T-helper 2 cell treated with Interferon-gamma antibody and Interleukin-4, amounts not matched to agents 5 μg/mL and 100 μg/mL, for 36 hours (primary cell): ENCODE data around the gene UBAP1.
"Not testable (repeated sequence)": the region's sequence is repeated elsewhere in the genome, so short reads cannot be mapped to it uniquely, and the experiment has no call there.

ENCODE experiments used
- DNase-seq: peaks from one replicate; pipeline ENCODE4 v3.0.0; 2021; ENCODE audit warnings: low spot score
- H3K27ac Mint-ChIP-seq: one replicate; pipeline ENCODE4 v1.8.0; 2021; ENCODE audit warnings: mild to moderate bottlenecking, mixed read lengths
- H3K27me3 Mint-ChIP-seq: one replicate; pipeline ENCODE4 v1.8.0; 2021; ENCODE audit warnings: low read depth, mixed read lengths
- H3K36me3 Mint-ChIP-seq: one replicate; pipeline ENCODE4 v1.8.0; 2021; ENCODE audit warnings: low read depth, mixed read lengths
- H3K4me1 Mint-ChIP-seq: one replicate; pipeline ENCODE4 v1.8.0; 2021; ENCODE audit warnings: low read depth, mixed read lengths
- H3K4me3 Mint-ChIP-seq: one replicate; pipeline ENCODE4 v1.8.0; 2022; ENCODE audit warnings: mild to moderate bottlenecking, moderate library complexity, mixed read lengths
- H3K9me3 Mint-ChIP-seq: one replicate; pipeline ENCODE4 v1.8.0; 2021; ENCODE audit warnings: mixed read lengths

Gene UBAP1

GRCh38 chr9:34163434-34163833 is 15.4 kb upstream of the UBAP1 start:
- DNase-seq: no peak
- H3K36me3 Mint-ChIP-seq: no peaks in the 10 kb centered on the region
- H3K4me1 Mint-ChIP-seq: no peaks in the 10 kb centered on the region
- H3K9me3 Mint-ChIP-seq: no peaks in the 10 kb centered on the region
- H3K27ac Mint-ChIP-seq: no peak overlapping the region
- no peaks in the 10 kb centered on the region for H3K27me3 Mint-ChIP-seq
- no peak overlapping the region for H3K4me3 Mint-ChIP-seq

- H3K36me3 Mint-ChIP-seq: no peaks in the 10 kb centered on the region
- no peak for DNase-seq
- H3K9me3 Mint-ChIP-seq: no peaks in the 10 kb centered on the region
- no peak overlapping the region for H3K27ac Mint-ChIP-seq
- no peaks in the 10 kb centered on the region for H3K27me3 Mint-ChIP-seq
- no peak overlapping the region for H3K4me3 Mint-ChIP-seq
- H3K4me1 Mint-ChIP-seq: peaks cover 8% of the 10 kb centered on the region
These were observed 9.7 kb upstream of the UBAP1 start for GRCh38 chr9:34169125-34169524.

- Mint-ChIP-seq H3K4me1 (peaks cover 10% of the 10 kb centered on the region), H3K27me3 (no peaks in the 10 kb centered on the region), H3K27ac (no peak overlapping the region), H3K36me3 (no peaks in the 10 kb centered on the region), H3K9me3 (no peaks in the 10 kb centered on the region), H3K4me3 (no peak overlapping the region)
- DNase-seq: no peak
These were observed 8.4 kb upstream of the UBAP1 start for GRCh38 chr9:34170237-34170991.

DNA sequence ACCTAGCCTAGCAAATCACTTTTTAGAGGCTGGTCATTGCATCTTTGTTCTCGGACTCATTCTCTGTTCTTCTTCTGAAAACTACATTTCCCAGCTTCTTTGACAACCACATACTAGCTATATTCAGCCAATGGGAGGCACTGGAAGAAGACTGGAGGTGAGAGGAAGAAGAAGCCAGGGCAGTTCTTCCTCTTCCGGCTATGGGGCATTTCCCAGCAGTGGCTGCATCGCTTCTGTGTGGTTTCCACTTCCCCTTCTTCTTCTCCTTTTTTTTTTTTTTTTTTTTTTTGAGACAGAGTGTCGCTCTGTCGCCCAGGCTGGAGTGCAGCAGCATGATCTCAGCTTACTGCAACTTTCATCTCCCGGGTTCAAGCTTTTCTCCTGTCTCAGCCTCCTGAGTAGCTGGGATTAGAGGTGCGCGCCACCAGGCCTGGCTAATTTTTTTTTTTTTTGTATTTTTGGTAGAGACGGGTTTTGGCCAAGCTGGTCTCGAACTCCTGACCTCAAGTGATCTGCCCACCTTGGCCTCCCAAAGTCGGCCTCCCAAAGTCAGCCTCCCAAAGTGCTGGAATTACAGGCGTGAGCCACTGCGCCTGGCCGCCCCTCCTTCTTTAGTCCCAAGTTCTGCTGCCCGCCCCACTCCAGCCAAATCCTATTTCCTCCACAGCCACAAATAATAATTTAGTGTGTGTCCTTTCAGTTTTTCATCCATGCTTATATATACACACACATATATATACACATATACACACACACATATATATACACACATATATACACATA is 6.9 kb upstream of the UBAP1 start:
- Mint-ChIP-seq H3K9me3 (no peaks in the 10 kb centered on the region), H3K4me1 (peaks cover 10% of the 10 kb centered on the region), H3K27me3 (no peaks in the 10 kb centered on the region), H3K4me3 (peak overlapping the region; percentile 57), H3K36me3 (no peaks in the 10 kb centered on the region), H3K27ac (peak overlapping the region; percentile 39)
- peak; percentile 33 for DNase-seq

DNA sequence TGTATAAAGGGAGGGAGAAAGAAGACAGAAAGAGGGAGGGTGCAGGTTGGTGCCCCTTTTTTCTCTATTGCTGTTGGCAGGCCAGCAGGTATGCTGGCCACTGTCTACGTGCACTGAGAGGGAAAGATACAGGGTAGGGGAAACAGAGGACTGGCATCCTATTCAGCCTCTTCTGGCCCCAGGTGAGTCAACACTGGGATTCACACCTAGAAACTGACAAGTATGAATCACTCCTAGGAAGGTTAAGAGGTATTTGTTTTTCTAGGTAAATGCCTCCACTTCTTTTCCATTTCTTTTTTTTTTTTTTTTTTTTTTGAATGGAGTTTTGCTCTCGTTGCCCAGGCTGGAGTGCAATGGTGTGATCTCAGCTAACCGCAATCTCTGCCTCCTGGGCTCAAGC is 2.8 kb upstream of the UBAP1 start:
- Mint-ChIP-seq H3K27me3 (no peaks in the 10 kb centered on the region), H3K4me1 (peaks cover 18% of the 10 kb centered on the region), H3K36me3 (peaks cover 9% of the 10 kb centered on the region), H3K9me3 (no peaks in the 10 kb centered on the region), H3K27ac (no peak overlapping the region), H3K4me3 (no peak overlapping the region)
- DNase-seq: no peak

DNA sequence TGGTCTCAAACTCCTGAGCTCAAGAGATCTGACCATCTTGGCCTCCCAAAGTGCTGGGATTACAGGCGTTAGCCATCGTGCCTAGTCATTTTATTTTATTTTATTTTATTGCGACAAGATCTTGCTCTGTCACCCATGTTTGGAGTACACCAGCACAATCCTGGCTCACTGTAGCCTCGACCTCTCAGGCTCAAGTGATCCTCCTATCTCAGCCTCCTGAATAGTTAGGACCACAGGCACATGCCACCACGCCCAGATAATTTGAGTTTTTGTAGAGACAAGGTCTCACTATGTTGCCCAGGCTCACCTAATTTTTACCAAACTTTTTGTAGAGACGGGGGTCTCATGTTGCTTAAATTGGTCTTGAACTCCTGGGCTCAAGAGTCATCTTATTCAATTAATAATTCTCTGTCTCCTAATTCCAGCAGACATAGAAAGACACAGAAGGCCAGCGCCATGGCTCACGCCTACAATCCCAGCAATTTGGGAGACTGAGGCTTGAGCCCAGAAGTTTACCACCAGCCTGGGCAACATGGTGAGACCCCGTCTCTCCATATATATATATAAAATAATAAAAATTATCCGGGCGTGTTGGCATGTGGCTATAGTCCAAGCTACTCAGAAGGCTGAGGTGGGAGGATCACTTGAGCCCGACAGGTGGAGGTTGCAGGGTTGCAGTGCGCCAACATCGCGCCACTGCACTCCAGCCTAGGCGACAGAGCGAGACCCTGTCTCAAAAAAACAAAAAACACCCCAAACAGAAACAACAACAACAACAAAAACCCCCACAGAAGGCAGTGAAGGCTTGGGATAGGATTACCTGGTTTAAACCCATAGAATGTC is 1.0 kb upstream of the UBAP1 start:
- Mint-ChIP-seq H3K4me1 (peaks cover 9% of the 10 kb centered on the region), H3K27ac (peak overlapping the region; percentile 99), H3K9me3 (no peaks in the 10 kb centered on the region), H3K36me3 (peaks cover 11% of the 10 kb centered on the region), H3K27me3 (no peaks in the 10 kb centered on the region), H3K4me3 (peak overlapping the region; percentile 99)
- DNase-seq: no peak

DNA sequence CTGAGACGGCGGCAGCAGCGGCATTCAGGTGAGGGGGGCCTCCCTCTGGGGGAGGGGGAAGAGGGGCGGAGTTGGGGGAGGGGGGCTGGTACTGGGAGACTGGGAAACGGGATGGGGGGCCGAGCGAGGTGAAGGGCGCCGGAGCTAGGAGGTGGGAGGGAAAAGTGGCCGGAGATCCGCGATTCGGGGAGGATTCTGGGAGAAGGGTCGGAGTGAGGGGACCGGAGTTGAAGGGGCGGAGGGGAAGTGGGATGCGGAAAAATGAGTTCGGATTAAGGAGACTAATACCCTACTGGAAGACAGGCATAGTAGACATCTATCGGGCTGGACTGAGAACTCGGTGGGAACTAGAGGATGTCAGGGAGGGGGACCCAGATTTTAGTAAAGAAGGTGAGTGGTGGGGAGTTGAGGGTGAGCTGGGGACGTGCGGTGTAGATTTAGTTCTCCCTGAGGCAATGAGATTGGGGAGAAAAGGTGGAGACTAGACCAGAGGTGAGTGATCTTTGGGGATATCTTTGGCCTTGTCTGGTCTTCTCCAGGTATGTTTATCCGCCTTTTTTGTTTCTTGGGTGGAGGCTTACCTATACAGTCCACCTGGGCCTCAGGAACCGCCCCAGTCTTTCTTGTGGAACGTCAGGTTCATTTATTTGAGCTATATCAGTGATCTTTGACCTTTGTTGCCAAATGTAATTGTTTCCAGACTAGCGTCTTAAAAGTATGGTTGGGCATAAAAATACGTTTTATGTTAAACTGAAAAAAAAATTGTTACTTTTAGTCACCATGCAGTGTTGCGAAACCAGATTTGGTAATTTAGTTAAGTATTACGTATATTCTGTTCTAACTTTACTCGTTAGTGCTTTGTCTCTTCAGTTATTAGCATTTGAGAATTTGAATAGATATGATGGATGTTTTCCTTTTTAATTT is 632 bp downstream of the UBAP1 start:
- H3K27me3 Mint-ChIP-seq: no peaks in the 10 kb centered on the region
- no peaks in the 10 kb centered on the region for H3K9me3 Mint-ChIP-seq
- peaks cover 15% of the 10 kb centered on the region for H3K36me3 Mint-ChIP-seq
- H3K4me1 Mint-ChIP-seq: peaks cover 9% of the 10 kb centered on the region
- DNase-seq: no peak
- H3K27ac Mint-ChIP-seq: peak overlapping the region; percentile 99
- peak overlapping the region; percentile 99 for H3K4me3 Mint-ChIP-seq

DNA sequence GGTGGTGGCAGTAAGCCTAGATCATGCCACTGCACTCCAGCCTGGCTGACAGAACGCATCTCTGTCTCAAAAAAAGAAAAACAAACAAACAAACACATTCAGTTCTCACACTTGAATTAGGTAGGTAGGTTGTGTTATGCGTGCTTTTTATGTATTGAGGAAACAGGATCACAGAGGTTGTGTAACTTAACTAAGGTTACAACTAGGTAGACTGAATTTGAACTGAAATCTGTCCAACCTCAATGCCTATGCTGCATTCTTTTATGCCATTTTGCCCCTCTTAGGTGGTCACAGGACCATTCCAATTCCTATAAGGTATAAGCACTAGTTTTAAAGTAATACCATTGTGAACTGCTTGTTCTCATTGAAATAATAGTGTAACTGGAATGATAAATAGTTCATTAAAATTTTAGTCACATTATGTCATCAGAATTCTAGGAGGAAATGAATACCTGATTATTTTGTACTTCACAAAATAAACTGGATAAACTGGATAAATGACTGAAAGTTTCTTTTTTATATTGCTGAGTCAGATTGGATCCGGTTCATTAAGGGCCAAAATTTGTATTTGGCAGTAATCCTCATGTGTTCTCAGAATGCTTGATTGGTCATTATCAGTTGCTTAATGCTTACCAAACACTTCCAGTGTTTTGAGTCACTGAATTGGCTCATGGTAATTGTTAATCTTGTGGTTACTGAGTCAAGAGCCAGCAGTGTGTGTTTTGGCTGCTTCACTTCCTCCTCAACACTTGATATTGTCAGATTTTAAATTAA is 7.1 kb downstream of the UBAP1 start:
- Mint-ChIP-seq H3K27me3 (no peaks in the 10 kb centered on the region), H3K4me3 (no peak overlapping the region), H3K4me1 (peaks cover 20% of the 10 kb centered on the region), H3K36me3 (peaks cover 10% of the 10 kb centered on the region), H3K27ac (peak overlapping the region; percentile 31), H3K9me3 (no peaks in the 10 kb centered on the region)
- DNase-seq: no peak

GRCh38 chr9:34187891-34188240 is 9.0 kb downstream of the UBAP1 start:
- no peaks in the 10 kb centered on the region for H3K9me3 Mint-ChIP-seq
- H3K4me3 Mint-ChIP-seq: no peak overlapping the region
- H3K4me1 Mint-ChIP-seq: peaks cover 23% of the 10 kb centered on the region
- H3K27me3 Mint-ChIP-seq: no peaks in the 10 kb centered on the region
- DNase-seq: no peak
- H3K27ac Mint-ChIP-seq: no peak overlapping the region
- peaks cover 8% of the 10 kb centered on the region for H3K36me3 Mint-ChIP-seq

DNA sequence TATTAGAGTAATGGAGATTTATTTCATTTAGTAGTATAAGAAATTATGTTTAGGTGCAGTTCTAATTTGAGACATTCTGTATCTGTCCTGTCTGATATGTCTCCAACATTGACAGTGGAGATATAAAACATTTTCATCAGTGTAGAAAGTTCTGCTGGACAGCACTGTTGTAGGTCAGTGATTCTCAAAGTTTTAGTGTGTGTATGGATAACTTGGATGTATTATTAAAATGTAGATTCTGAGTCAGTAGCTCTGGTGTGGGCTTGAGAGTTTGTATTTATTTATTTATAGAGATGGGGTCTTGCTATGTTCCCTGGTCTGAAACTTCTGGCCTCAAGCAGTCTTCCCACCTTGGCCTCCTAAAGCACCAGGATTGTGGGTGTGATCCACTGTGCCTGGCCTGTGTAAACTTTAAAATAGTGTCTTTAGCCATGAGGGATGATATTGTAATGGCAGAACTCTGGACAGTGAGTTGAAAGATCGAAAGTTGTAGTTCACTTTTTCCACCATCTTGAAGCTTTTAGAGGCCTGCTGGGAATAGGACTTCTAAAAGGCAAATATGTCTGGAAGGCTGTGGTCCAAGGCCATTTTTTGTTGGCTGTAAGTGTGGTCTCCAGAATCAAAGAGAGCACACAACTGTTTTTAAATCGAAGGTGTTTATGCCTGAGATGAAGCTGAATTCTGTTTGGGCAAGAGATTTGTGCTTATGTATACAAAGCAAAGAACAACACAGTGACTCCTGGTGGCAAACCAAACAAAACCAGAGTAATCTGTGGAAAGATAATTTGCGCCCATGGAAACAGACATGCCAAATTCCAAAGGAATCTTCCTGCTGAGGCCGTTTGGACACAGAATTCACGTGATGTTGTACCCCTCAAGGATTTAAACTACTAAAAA is 12.4 kb downstream of the UBAP1 start:
- Mint-ChIP-seq H3K4me1 (peaks cover 20% of the 10 kb centered on the region), H3K9me3 (no peaks in the 10 kb centered on the region), H3K27me3 (no peaks in the 10 kb centered on the region), H3K36me3 (peaks cover 11% of the 10 kb centered on the region), H3K27ac (no peak overlapping the region), H3K4me3 (no peak overlapping the region)
- no peak for DNase-seq

DNA sequence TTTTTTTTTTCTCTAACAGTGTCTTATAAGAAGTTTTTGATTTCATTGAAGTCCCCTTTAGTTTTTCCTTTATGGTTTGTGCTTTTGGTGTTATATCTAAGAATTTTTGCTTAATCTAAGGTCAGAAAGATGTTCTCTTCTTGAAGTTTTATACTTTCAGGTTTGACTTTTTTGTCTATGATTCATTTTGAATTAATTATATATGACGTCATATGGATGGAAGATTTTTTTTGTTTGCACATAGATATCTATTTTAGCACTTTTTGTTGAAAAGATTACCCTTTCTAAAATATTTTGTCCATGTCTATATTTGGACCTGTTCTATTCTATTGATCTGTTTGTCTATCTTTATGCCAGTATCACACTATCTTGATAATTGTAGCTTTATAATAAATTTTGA is 16.3 kb downstream of the UBAP1 start:
- Mint-ChIP-seq H3K4me1 (peaks cover 9% of the 10 kb centered on the region), H3K36me3 (peaks cover 19% of the 10 kb centered on the region), H3K27ac (no peak overlapping the region), H3K27me3 (no peaks in the 10 kb centered on the region), H3K4me3 (no peak overlapping the region), H3K9me3 (no peaks in the 10 kb centered on the region)
- DNase-seq: no peak

DNA sequence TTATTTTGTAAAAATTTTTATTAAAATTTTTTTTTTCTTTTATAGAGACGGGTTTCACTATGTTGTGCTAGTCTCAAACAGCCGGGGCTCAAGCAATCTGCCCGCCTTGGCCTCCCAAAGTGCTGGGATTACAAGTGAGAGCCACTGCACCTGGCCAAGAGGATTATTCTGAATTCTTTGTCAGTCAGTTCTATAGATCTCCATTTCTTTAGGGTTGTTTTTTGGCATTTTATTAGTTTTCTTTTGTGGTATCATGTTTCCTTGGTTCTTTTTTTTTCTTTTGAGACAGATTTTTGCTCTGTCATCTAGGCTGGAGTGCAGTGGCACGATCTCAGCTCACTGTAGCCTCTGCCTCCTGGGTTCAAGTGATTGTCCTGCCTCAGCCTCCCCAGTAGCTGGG is 18.4 kb downstream of the UBAP1 start:
- H3K27me3 Mint-ChIP-seq, DNase-seq, H3K4me1 Mint-ChIP-seq, H3K9me3 Mint-ChIP-seq, H3K27ac Mint-ChIP-seq, H3K4me3 Mint-ChIP-seq: not testable (repeated sequence)
- H3K36me3 Mint-ChIP-seq: peaks cover 19% of the 10 kb centered on the region
